GM21381 (cell line): Measurements from ENCODE around the gene HOXA4.

Experiments
- ATAC-seq: cut with Tn5 transposase; IDR thresholded peaks from one replicate; pipeline ENCODE4 v1.9.1; 2021; ENCODE audit warnings: mild to moderate bottlenecking, moderate library complexity; ENCODE audit not compliant: unreplicated experiment

The HOXA4 gene

DNA sequence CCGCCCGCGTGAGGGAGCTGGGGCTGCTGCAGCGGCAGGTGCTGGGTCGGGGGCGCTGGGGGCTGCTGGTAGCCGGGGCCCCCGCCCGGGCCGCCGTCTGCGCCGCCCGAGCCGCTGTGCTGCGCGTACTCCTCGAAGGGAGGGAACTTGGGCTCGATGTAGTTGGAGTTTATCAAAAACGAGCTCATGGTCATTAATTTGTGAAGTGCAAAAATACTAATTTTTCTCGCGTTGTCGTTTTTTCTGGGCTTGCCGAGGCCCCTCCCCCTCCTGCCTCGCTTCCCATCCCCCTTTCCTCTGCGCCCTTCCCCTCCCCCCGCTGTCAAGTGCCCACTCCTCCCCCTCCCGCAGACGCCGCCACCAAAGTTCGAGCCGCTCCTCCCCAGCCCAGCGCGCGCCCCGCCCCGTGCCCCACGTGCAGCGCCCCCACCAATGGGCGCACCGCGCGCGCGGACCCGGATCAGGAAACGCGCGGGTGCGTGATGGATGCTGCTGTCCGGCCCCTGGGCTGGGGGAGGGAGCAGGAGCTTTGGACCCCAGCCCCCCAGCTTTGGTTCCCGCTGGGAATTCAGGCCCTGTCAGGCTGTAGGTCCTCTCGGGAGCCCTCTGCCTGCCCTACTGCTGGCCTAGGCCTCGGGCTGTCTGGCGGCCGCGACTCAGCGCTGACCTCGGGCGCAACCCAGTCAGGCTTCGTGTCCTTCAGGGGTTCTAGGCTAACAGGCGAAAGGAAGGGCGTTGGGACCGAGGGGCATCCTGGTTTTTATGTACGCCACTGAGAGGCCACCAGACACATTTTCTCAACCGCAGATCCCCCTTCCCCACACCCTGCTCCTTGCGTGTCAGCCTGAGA, at the start of gene HOXA4:
Gene HOXA4 (minus strand): TSS at position 218 of the 850 bp plus-strand sequence. CDS start 24 bp downstream, at position 194.
- no peak for ATAC-seq

- ATAC-seq = no peak
Observed at GRCh38 chr7:27179503-27180430, 49.2 kb upstream of the HOXA4 start.

- no peak for ATAC-seq
Observed at GRCh38 chr7:27179030-27179429, 48.5 kb upstream of the HOXA4 start.

DNA sequence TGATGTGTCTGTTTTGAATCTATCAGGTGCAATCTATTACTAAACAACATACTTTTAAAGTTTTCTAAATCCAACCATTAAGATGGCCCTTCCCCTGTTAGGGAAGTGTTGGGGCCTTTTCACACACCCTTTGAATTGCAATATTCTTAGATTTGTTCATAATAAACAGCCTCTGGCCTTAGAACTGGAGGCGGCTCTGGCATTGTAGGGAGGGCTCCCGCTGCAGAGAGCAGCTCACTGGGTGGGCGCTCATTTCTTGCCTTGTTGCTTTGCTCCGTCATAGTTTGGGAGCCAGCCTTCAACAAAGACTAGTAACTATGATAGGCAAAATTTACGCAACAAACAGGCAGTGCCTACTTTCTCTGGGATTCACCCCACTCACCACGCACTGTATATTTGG, 47.8 kb upstream of the HOXA4 start:
- no peak for ATAC-seq

DNA sequence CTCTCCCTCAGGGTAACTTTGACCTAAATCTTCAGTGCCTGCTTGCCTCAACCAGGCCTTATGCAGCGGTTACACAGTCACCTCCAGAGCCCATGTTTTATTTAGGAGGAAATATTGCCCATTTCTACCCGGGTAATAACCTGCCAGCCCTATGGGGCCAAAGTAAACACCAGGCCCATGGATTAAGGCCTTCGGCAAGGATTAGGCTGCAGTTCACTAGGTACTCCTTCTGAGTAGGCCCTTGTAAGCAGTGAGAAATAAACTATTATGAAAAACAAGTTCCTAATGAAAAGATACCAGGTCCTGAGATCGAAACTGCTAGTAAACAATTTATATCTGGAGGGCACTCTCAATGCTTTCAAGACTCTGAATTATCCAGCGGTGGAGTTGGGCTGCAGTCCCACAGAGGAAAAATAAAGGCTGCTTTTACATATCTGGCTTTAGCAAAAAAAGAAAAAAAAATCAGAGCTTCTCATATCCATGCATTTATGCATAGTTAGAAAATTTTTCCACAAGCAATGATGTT, 47.3 kb upstream of the HOXA4 start:
- no peak for ATAC-seq

DNA sequence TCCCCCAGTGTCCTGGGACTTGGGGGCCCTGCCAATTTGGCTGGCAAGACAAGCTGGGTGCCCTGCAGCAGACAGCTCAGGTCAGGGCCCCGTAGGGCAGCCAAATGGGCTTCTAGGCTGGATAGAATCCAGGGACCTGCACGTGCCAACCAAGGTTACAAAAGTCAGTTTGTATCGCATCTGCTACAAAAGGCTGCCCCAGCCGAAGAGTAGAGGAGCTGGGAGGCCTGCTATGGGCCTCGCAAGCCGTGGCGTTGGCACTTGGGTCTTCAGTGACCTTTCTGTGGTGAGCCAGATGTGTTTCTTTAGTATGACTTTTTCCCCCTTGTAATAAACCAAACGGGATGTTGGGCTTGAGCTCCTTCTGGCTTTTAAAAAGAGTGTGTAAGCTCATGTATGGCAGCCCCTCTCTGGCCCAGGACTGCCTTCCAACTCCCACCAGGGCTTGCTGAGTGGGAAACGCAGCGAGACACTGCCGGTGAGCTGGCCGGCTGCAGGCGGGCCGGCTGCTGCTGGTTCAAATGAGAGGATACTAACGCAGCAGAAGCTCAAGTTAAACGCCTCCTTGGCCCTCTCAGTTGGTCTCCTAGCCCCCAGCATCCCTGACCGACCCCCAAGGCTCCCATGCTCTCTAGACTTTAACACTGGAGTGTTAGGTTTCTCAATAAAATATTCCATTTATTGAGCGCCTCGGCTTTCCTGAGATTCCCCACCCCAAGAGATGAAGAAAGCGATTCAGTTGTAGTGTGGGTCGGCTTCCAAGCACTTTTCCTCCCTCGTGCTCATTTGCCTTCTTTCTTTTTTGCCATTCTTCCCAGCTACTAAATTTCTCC, 46.6 kb upstream of the HOXA4 start:
- ATAC-seq = no peak

DNA sequence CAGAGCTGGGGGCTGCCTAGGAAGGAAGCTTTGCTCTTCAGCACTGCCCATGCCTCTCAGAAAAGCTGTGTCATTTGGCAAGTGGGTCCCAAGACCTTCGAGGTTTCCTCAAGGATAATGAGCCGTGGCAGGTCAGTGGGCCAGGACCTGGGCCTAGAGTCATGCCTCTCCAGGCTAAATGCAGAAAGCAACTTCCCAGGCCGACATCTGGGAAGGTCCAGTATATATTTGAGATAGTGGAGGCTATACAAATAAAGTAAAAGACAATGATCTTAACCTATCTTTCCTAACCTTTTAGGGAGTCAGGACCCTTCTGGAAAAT, 45.9 kb upstream of the HOXA4 start:
- ATAC-seq = no peak

DNA sequence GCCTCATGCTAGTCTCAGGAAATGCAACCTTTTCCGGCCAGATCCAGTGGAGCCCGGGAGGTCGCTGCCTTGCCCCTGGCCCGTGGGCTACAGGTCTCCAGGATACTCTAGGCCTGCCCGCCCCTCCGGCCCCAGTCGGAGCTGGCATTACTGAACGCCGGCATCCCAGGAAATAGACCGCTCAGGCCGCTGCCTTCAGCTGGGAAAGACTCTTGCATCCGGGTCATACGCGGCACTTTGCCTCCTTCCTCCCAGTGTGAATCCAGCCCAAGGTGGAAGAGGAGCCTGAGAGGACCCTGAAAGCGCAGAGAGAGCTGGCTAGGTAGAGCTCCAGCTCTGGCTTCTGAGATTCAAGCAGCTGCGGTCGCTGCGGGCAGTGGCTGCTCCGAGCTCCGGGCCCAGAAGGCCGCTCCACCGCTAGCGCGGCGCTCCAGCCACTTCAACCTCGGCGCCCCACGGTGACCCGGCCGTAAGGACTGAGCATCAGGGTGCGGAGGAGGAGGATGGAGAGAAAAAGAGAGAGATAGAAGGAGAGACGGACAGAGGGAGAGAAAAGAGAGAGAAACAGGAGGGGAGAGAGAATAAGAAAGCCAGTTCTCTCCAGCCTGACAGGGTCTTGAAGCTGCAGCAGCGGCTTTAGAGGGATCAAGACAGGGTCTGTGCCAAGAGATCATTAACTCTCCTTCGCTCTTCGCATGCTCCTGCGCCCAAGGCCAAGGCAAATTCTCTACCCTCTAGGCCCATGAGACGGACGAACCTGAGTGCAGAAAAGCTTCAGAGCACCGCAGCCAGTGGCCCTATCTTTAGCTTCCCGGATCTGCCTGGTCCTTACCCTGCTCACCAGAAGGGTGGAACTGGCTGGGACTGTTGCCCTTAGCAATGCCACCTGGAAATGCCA, 45.3 kb upstream of the HOXA4 start:
- no peak for ATAC-seq

DNA sequence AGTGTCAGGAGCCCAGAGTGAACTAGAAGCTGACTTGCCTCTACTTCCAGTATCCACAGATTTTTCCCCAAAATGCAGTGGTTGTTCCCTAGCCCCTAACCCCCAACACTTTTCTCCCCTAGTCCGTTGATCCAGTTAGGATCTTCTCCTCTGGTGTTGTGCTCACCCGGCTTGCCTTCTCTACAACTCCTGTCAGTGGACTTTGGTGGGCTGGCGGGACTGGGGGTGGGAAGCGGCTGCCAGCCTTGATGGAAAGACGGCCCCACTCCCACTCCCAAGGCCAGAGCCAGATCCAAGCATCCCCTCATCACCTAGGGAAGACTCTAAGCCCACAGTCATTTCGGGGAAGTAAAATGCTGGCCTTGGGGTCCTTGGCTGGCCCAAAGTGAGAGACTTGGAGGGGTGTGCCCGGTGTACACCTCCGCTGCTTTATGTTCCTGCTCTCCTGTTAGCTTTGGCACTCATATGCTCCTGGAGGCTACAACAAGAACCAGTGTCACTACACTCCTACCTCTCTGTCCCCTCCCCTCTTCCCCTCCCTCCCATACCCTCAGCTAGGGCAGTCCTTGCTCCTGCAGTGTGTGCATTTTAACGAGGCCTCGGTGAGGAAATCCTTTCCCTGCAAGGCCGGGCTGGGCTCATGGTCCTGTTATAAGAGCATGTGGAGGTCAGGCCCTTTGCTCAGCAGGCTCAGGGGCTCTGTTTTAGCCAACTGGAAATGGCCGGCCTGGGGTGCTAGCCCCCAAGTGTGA, 44.5 kb upstream of the HOXA4 start:
- no peak for ATAC-seq

GRCh38 chr7:27173956-27174873, 43.7 kb upstream of the HOXA4 start, which contains the start of gene HOXA10:
HOXA10 (minus strand) TSS chr7:27174320; CDS start chr7:27174306, 14 bp downstream.
- no peak for ATAC-seq

DNA sequence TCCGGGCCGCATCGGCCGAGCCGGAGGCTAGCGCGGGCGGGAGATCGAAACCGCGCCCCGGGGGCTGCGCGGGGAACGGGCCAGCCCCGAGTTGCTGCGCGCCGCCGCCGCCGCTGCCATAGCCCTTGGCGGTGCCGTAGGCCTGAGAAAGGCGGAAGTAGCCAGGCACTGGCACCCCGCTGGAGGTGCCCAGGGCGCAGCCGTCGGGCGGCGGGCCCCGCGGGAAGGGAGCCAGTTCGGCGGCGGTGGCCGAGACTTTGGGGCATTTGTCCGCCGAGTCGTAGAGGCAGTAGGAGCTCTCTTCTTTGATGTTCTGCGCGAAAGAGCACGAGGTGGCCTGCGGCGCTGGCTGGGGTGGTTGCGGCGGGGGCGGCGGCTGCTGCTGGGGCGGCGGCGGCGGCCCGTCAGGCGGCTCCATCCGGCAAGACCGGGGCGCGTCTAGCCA, 43.0 kb upstream of the HOXA4 start:
- no peak for ATAC-seq

DNA sequence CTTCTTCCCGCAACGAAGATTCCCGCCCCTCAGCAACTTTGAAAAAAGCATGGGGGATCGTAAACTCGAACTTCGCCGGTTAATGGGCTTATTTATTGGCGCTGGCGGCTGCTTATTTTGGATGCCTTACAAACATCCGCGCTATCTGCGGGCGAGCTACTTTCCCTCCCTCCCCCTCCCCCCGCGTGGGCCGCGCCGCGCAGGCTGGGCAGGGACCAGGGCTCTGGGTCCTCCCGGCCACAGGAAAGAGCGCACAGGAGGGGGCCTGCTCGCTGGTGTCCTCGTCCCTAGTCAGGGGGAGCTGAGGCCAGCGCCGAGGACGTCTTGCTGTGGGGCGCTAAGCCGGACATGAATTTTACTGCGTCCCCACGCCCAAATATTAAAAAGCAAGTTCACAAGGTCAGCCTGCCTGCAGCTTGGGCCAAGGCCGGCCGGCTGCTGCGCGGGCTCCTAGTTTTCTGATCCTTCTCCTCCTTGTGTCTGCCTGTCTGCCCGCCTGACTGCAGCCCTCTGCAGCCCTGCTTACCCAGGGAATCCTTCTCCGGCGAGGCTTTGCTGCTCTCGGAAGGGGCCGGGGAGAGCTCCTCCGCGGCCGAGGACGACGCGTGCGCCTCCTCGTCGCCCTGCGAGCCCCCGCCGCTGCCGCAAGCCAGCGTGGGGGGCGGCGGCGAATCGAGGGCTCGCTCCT, 42.4 kb upstream of the HOXA4 start:
- no peak for ATAC-seq

- no peak for ATAC-seq
Observed at GRCh38 chr7:27172315-27172774, 41.8 kb upstream of the HOXA4 start.

- no peak for ATAC-seq
Observed at GRCh38 chr7:27171637-27172314, 41.2 kb upstream of the HOXA4 start.

GRCh38 chr7:27171325-27171636, 40.7 kb upstream of the HOXA4 start:
- ATAC-seq = no peak

DNA sequence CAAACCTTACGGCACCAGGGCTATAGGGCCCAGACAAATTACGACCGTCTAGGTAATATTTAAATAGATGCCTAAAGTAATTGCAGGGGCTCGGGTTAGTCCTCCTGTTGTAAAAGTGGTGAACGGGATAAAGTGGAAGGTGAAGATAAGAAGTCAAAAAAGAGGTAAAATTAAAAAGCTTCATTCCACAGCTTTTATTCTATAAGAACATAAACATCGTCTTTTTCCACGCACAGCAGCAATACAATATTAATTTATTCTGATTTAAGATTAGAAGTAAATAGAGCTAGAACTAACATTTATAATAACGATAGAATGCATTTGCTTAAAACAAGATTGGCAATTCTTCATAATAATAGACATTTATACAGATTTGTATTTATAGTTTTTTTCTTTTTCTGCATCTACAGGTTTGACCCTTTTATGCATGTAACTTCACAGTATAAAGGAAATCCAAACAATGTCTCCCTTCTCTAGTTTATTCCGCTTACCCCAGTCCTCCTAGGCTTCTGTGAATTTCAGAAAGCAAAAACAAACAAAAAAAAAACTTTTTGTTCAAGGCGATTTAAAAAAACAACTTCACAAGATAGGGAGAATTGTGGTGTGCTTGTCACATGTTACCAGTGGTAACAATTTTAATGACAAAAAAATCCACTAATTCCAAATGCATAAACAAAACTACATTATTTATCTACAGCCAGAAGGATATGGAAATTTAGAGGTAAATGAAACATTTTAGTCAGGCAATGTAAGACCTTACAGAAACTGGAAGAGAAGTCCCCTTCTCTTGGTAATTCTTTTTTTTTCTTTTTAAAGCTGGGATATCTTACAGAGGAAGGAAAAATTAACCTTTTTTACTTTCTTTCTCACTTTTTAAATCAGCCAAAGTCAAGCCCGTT, 40.1 kb upstream of the HOXA4 start:
- ATAC-seq = no peak
